ENCODE measurements around the gene NCCRP1.

DNA sequence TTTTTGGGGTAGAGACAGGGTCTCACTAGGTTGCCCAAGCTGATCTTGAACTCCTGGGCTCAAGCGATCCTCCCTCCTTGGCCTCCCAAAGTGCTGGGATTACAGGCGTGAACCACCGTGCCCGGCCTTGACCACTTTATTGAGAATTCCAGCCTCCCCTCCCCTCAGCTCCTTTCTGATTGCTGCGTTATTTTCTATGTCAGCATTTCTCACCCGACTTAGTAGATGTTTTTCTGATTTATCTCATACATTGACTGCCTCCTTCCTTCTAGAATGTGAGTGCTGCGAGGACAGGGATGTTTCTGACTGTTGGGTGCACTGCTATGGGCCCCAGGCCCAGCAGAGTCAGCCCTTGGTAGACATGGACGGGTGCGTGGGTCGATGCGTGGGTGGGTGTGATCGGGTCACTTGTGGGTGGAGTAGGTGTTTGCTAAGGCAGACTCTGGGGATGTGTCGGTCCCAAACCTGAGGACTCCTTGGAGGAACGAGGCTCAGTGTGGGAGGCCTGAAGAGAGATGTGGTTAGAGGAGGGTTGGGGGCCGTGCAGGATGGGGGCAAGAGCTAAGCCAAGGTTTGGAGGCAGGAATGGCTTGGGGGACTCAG, 34.2 kb upstream of the NCCRP1 start:
- TF ChIP-seq, protein P1, sequence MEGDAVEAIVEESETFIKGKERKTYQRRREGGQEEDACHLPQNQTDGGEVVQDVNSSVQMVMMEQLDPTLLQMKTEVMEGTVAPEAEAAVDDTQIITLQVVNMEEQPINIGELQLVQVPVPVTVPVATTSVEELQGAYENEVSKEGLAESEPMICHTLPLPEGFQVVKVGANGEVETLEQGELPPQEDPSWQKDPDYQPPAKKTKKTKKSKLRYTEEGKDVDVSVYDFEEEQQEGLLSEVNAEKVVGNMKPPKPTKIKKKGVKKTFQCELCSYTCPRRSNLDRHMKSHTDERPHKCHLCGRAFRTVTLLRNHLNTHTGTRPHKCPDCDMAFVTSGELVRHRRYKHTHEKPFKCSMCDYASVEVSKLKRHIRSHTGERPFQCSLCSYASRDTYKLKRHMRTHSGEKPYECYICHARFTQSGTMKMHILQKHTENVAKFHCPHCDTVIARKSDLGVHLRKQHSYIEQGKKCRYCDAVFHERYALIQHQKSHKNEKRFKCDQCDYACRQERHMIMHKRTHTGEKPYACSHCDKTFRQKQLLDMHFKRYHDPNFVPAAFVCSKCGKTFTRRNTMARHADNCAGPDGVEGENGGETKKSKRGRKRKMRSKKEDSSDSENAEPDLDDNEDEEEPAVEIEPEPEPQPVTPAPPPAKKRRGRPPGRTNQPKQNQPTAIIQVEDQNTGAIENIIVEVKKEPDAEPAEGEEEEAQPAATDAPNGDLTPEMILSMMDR (IDR thresholded peaks at IDR 0.05; ENCODE audit: low read depth, low read length, poor library complexity, severe bottlenecking): no peak
- no peak for TF ChIP-seq EZH2phosphoT487 (IDR thresholded peaks at IDR 0.05; ENCODE audit: borderline replicate concordance, low read length)
